ENCODE measurements around the gene GOLGA1. TPM values are rescaled to one million over a fixed set of nuclear protein-coding genes. Genes with fewer than 3 reads are reported as not detected.

The GOLGA1 gene
- total RNA-seq, 1 experiment from 2014 or later, result 9.6 TPM

GRCh38 chr9:124868511-124869465 is 72.1 kb downstream of the GOLGA1 start:
- peaks cover 10% of the 10 kb centered on the region for H3K36me3 Mint-ChIP-seq
- no peaks in the 10 kb centered on the region for H3K9me3 Mint-ChIP-seq
- POLR2A ChIA-PET, result interaction anchor here (0.7 to 1.5 kb wide), 3 partner anchors 10 to 92 kb away, joined by 4 to 5 read pairs (median 4); partner anchors contain the start of gene OLFML2A
- H3K4me1 Mint-ChIP-seq, result peaks cover 41% of the 10 kb centered on the region
- DNase-seq (ENCODE audit: low spot score) (peak; percentile 84), ATAC-seq (peak; percentile 77)
- H3K4me3 Mint-ChIP-seq, result peak overlapping the region; percentile 91
- H3K27me3 Mint-ChIP-seq (ENCODE audit: low read depth), result no peaks in the 10 kb centered on the region
- CTCF ChIA-PET, result interaction anchor here (0.8 to 1.3 kb wide), 2 partner anchors 13 to 16 kb away, joined by 3 to 4 read pairs; partner anchors contain the start of gene WDR38
- peak overlapping the region; percentile 87 for H3K27ac Mint-ChIP-seq
- TF ChIP-seq HMGA2 (CRISPR knock-in tag; IDR thresholded peaks at IDR 0.05) (no peak), ESRRA (CRISPR knock-in tag; IDR thresholded peaks at IDR 0.05; ENCODE audit: borderline replicate concordance) (0 out of 2 replicates have a peak, but pooled peaks have one; percentile 13), OVOL2 (CRISPR knock-in tag; IDR thresholded peaks at IDR 0.05; ENCODE audit: borderline replicate concordance) (no peak), E2F4 (CRISPR knock-in tag; IDR thresholded peaks at IDR 0.05; ENCODE audit: borderline replicate concordance, low read depth) (no peak; the same call in 1 of the 2 replicates), PREB (CRISPR knock-in tag; IDR thresholded peaks at IDR 0.05; ENCODE audit: borderline replicate concordance) (no peak), ZMAT4 (CRISPR knock-in tag; IDR thresholded peaks at IDR 0.05) (no peak), IRF2 (CRISPR knock-in tag; IDR thresholded peaks at IDR 0.05; ENCODE audit: borderline replicate concordance, low read depth) (no peak), ZNF121 (CRISPR knock-in tag; IDR thresholded peaks at IDR 0.05) (no peak), USF1 (CRISPR knock-in tag; IDR thresholded peaks at IDR 0.05) (peak; percentile 21; the same call in 1 of the 2 replicates), CDX4 (CRISPR knock-in tag; IDR thresholded peaks at IDR 0.05; ENCODE audit: borderline replicate concordance) (no peak), ZNF138 (CRISPR knock-in tag; conservative IDR thresholded peaks at IDR 0.05) (peak; percentile 88), E2F1 (CRISPR knock-in tag; IDR thresholded peaks at IDR 0.05) (no peak), ATF1 (CRISPR knock-in tag; IDR thresholded peaks at IDR 0.05) (0 out of 2 replicates have a peak, but pooled peaks have one; percentile 44), MXD4 (CRISPR knock-in tag; IDR thresholded peaks at IDR 0.05; ENCODE audit: borderline replicate concordance) (no peak), NFE2L1 (CRISPR knock-in tag; IDR thresholded peaks at IDR 0.05) (no peak), ZBTB21 (CRISPR knock-in tag; IDR thresholded peaks at IDR 0.05; ENCODE audit: borderline replicate concordance) (peak; percentile 47; the same call in 1 of the 2 replicates), CBFB (CRISPR knock-in tag; IDR thresholded peaks at IDR 0.05; ENCODE audit: low read depth) (no peak), ERG (CRISPR knock-in tag; IDR thresholded peaks at IDR 0.05) (no peak), ZNF423 (CRISPR knock-in tag; IDR thresholded peaks at IDR 0.05) (no peak), PRDM15 (CRISPR knock-in tag; IDR thresholded peaks at IDR 0.05) (peak; percentile 38; the same call in 1 of the 2 replicates), CREB1 (CRISPR knock-in tag; IDR thresholded peaks at IDR 0.05) (no peak), ZNF671 (CRISPR knock-in tag; IDR thresholded peaks at IDR 0.05) (no peak), RORB (CRISPR knock-in tag; IDR thresholded peaks at IDR 0.05) (no peak), MAX (CRISPR knock-in tag; IDR thresholded peaks at IDR 0.05) (peak; percentile 86), NFYB (CRISPR knock-in tag; conservative IDR thresholded peaks at IDR 0.05; ENCODE audit: low read depth) (peak; percentile 8; the same call in 1 of the 2 replicates), ELF4 (CRISPR knock-in tag; IDR thresholded peaks at IDR 0.05; ENCODE audit: low read depth) (no peak)

Data from WTC11 (cell line).